ENCODE data around the gene TMEM186.

TMEM186 gene

GRCh38 chr16:8826278-8826879 lies 28.9 kb upstream of the TMEM186 start:
- TF ChIP-seq POLR2AphosphoS5 (IDR thresholded peaks at IDR 0.05; ENCODE audit: low read depth, low read length) (no peak), FOXP2 (optimal IDR thresholded peaks at IDR 0.05; ENCODE audit: borderline replicate concordance, extremely low read depth, extremely low read length, insufficient read depth) (no peak), TAF1 (IDR thresholded peaks at IDR 0.05; ENCODE audit: borderline replicate concordance, insufficient read depth, low read length) (no peak)

GRCh38 chr16:8822403-8822802 lies 25.0 kb upstream of the TMEM186 start:
- no peak for TF ChIP-seq FOXP2 (optimal IDR thresholded peaks at IDR 0.05; ENCODE audit: borderline replicate concordance, extremely low read depth, extremely low read length, insufficient read depth)
- TF ChIP-seq SIN3A (IDR thresholded peaks at IDR 0.05; ENCODE audit: borderline replicate concordance, insufficient read depth, low read length) = no peak
- no peak for TF ChIP-seq REST (IDR thresholded peaks at IDR 0.05; ENCODE audit: insufficient read depth in 1 of 2, low read depth in 2 of 2, low read length in 2 of 2)
- no peak for TF ChIP-seq POLR2AphosphoS5 (IDR thresholded peaks at IDR 0.05; ENCODE audit: low read depth, low read length)

GRCh38 chr16:8819411-8820034 lies 22.1 kb upstream of the TMEM186 start:
- TF ChIP-seq TAF1 (IDR thresholded peaks at IDR 0.05; ENCODE audit: borderline replicate concordance, insufficient read depth, low read length) = no peak

- TF ChIP-seq POLR2AphosphoS5 (IDR thresholded peaks at IDR 0.05; ENCODE audit: low read depth, low read length) = no peak
- no peak for TF ChIP-seq SIN3A (IDR thresholded peaks at IDR 0.05; ENCODE audit: borderline replicate concordance, insufficient read depth, low read length)
- TF ChIP-seq TAF1 (IDR thresholded peaks at IDR 0.05; ENCODE audit: borderline replicate concordance, insufficient read depth, low read length) = no peak
- no peak for TF ChIP-seq FOXP2 (optimal IDR thresholded peaks at IDR 0.05; ENCODE audit: borderline replicate concordance, extremely low read depth, extremely low read length, insufficient read depth)
- no peak for TF ChIP-seq REST (IDR thresholded peaks at IDR 0.05; ENCODE audit: insufficient read depth in 1 of 2, low read depth in 2 of 2, low read length in 2 of 2)
Measured at GRCh38 chr16:8818504-8819270, 21.2 kb upstream of the TMEM186 start.

GRCh38 chr16:8816967-8817655 lies 19.7 kb upstream of the TMEM186 start:
- TF ChIP-seq SIN3A (IDR thresholded peaks at IDR 0.05; ENCODE audit: borderline replicate concordance, insufficient read depth, low read length) (no peak), TAF1 (IDR thresholded peaks at IDR 0.05; ENCODE audit: borderline replicate concordance, insufficient read depth, low read length) (no peak), POLR2AphosphoS5 (IDR thresholded peaks at IDR 0.05; ENCODE audit: low read depth, low read length) (no peak), REST (IDR thresholded peaks at IDR 0.05; ENCODE audit: insufficient read depth in 1 of 2, low read depth in 2 of 2, low read length in 2 of 2) (no peak), FOXP2 (optimal IDR thresholded peaks at IDR 0.05; ENCODE audit: borderline replicate concordance, extremely low read depth, extremely low read length, insufficient read depth) (no peak)
